HL-60 (cell line): ENCODE data around the gene NDUFS7.

Experiments used
- DNase-seq, 2 experiments: peaks; one replicate each; pipeline ENCODE4 v3.0.0-alpha.2; 2010 to 2020; ENCODE audit warnings: low read depth in 1 of 2, low spot score in 1 of 2
- H3K27ac ChIP-seq: fragments of 250-450 bp; sonication (Bioruptor Pico); replicated peaks from 2 replicates; pipeline ENCODE4 v1.5.1; 2020; ENCODE audit warnings: mild to moderate bottlenecking, moderate library complexity
- H3K27me3 ChIP-seq: fragments of 250-450 bp; sonication (Bioruptor Pico); 2 replicates; pipeline ENCODE4 v1.5.1; 2021; ENCODE audit warnings: mild to moderate bottlenecking, moderate library complexity; ENCODE audit not compliant: insufficient read depth, poor library complexity, severe bottlenecking
- H3K4me3 ChIP-seq: replicated peaks from 2 replicates; pipeline ENCODE4 v1.5.1; 2011; ENCODE audit warnings: mild to moderate bottlenecking, control low read depth, low read length; ENCODE audit not compliant: insufficient read depth
- CTCF ChIP-seq: IDR thresholded peaks from one replicate; pipeline ENCODE4 v1.5.1; 2011; ENCODE audit warnings: low read length, control low read depth, inconsistent platforms; ENCODE audit not compliant: insufficient read depth
- GABPA ChIP-seq: IDR thresholded peaks from 2 replicates; pipeline ENCODE4 v1.6.1; 2012; ENCODE audit warnings: low read depth
- POLR2AphosphoS5 ChIP-seq: IDR thresholded peaks from 2 replicates; pipeline ENCODE4 v1.6.1; 2012; ENCODE audit warnings: low read depth
- REST ChIP-seq: IDR thresholded peaks from 2 replicates; pipeline ENCODE4 v1.6.1; 2012; ENCODE audit warnings: low read depth; ENCODE audit not compliant: insufficient replicate concordance
- SPI1 ChIP-seq: IDR thresholded peaks from 2 replicates; pipeline ENCODE4 v1.6.1; 2012; ENCODE audit warnings: low read depth, mild to moderate bottlenecking, borderline replicate concordance

Gene NDUFS7

GRCh38 chr19:1377965-1378785, 5.5 kb upstream of the NDUFS7 start:
- DNase-seq, result no peak
- TF ChIP-seq REST, result no peak
- Histone ChIP-seq H3K4me3 (no peak overlapping the region), H3K27me3 (no peaks in the 10 kb centered on the region), H3K27ac (no peak overlapping the region)

GRCh38 chr19:1379126-1379905, 4.4 kb upstream of the NDUFS7 start:
- H3K27ac ChIP-seq, result no peak overlapping the region
- no peaks in the 10 kb centered on the region for H3K27me3 ChIP-seq
- no peak for DNase-seq
- TF ChIP-seq REST (no peak), POLR2AphosphoS5 (no peak), GABPA (no peak), CTCF (no peak), SPI1 (no peak)
- no peak overlapping the region for H3K4me3 ChIP-seq

- Histone ChIP-seq H3K27ac (no peak overlapping the region), H3K4me3 (no peak overlapping the region), H3K27me3 (no peaks in the 10 kb centered on the region)
- no peak for DNase-seq
- TF ChIP-seq CTCF (no peak), POLR2AphosphoS5 (no peak), GABPA (no peak), REST (no peak), SPI1 (no peak)
Measured at GRCh38 chr19:1379961-1380489, 3.7 kb upstream of the NDUFS7 start.
